ENCODE measurements around the gene EN2.

The EN2 gene

DNA sequence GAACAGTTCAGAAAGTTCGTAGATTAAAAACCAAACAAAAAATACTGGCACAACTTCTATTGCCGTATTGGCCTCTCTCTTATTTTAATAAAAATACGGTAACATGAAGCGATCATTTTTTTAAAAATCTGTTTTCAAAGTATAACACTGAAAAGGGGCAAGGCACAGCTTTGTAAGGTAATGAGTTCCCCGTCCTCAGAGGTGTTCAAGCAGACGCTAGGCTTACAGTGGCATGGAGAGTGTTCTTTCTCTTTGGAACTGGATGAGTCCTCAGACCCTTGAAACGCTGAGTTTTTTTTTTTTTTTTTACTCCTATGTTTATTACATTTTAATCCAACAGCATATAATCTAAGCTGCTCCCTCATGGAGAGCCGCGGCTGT is 7.8 kb downstream of the EN2 start:
- DNase-seq = no peak

DNA sequence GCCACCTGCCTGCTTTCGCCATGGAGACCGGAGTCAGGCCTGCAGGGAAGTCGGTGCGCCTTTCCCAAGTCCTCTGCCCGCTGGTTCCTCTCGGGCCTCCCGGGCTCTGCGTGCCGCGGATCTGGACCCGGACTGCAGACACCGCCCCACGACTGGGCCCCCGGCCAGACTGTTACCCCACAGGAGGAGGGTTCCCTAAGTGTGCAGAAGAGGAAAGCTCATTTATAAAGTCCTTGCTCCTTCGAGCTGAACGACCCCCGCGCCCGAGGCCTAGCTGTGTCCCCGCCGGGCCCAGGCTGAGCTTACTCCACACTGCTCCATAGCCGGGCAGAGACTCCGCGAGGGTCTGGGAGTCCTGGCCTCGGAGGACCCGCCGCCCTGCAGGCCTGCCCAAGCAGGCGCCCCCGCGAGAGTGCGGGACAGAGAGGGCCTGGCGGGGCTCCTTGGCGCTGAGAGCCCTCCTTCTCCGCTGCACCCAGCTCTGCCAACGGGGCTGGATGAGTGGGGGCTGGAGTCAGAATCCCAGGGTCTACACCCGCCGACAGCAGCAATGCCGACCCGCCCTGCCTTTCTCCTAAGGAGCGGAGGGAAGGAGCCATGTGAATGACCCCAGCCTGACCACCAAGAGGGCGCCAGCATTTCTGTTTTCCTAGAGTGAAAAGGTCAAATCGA is 8.3 kb downstream of the EN2 start:
- no peak for DNase-seq

DNA sequence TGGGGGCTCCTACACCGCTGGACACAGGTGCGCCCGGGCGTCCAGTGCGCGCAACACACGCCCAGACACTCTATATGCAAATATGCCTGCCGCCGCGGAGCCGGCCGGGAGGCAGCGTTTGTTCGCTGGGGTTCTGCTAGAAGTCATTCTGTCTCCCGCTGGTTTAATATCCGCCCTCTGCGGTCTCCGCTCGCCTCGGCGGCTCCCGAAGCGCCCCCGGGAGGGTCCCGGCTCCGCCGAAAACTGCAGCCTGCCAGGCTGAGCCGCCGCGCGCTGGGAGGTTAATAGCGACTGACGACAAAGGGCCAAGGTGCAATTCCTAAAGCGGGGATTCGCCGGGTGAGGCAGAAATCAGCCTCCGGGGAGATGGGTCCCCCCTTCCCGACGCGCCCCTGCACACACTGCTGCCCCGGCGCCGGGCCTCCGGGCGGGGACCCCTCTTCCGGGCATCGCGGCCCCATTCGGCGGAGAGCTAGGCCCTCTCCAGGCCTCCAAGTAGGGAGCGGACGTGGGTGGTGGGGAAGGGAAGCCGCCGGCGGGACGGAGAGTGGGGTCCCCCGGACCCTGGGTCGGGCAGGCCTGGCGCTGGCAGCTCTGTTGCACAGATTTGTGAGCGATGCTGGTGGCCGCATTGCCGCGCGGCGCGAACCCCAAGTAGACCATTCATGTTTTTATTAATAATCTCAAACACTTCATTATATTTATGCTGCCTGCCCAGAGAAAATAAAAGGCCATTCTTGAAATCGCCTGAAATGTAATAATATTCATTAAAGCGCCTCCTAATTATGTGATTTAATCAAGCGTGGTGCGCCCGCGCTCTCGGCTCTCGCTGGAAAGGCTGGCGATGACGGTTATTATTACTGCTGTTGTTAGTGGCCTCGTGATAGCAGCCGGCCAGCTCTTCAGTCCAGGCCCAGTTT is 9.1 kb downstream of the EN2 start:
- peak; percentile 70 for DNase-seq

DNA sequence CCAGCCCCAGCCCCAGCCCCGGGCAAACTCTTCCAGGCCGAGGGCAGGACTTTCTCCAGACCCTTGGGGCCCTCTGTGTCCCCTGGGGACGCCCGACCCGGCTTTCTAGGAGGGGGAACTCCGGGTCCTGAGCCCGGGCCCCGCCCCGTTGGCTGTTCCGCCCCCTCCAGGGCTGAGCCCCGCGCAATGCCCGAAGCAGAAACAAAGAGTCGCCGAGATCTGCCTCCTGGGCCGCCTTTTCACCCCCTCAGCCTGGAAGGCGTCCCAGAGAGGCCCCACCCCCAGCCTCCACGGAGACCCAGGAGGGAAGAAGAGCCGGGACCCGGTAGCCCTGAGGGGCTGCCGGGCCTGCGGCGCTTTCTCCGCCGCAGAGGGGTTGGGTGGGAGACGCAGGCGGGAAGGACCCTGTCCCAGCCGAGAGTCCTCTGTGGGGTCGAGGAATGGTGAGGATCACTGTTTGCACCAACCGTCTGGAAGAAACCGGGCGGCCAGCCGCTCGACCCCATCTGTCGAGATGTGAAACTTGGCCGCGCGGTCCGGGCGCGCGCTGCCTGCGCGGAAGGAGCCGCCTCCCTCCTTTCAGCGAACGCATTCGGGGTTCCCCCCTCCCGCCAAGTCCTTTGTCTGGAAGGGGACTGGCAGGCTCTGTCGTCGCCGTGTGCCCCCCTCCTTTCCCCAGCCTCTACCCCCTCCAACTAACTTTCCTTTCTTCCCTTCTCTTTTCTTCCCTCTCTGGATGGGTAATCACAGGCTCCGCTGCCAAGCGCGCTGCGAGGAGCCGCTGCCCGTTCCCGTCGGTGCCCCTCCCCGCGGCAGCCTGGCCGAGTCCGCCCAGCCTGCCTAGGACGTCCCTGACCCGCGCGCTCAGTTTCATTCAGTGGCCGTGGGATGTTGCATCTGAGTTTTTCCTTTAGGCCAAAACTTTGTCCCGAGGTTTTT is 10.2 kb downstream of the EN2 start:
- DNase-seq = no peak

DNA sequence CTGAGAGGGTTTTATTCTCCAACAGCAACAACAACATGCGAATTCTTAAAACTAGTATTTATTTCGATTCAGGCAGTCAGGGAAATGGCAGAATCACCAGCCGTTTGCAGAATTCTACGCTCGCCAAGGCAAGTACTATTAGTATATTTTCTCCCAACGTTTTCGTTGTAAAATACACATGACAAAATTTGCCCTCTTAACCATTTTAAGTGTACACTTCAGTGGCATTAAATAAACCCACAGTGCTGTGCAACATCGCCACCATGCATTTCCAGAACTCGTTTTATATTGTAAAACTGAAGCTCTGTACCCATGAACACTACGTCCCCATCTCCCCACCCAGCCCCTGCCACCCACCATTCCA is 10.8 kb downstream of the EN2 start:
- DNase-seq = no peak

DNA sequence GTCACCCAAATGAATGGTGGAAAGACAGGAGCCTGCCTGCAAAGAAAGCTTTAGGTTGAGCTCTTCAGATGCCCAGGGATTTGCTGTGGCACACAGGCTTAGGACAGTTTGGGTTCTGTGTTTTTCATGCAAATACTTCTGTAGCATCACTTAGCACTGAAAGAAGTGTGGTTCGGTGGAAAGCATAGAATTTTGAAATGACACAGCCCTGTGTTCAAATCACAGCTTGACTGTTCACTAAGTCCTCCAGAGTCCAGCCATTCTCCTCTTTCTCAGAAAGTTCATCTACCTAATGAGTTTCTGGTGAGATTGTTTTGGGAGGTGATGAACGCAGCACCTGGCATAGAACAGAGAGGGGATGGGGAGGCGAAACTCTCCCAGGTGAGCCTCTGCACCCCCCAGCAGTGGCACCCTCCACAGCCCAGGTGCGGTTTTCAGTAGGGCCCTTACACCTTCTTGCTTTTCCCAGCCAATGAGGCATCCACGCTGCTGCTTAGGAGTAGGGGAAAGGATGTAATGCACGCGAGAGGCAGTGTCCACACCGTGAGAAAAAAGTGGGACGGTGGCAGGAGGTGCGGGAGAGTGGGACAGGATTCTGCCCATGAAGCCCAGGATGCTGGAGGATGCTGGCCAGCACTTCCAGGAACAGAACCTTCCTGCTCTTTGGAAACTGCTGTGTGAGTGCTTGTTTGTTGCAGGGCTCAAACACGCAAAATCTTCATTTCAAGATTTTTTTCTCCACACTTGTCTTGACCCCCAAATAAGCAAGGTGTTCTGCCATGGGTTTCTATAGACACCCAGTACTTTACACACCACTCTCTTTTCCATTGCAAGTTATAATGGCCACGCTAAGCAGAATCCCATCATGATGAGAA is 11.6 kb downstream of the EN2 start:
- DNase-seq = no peak

DNA sequence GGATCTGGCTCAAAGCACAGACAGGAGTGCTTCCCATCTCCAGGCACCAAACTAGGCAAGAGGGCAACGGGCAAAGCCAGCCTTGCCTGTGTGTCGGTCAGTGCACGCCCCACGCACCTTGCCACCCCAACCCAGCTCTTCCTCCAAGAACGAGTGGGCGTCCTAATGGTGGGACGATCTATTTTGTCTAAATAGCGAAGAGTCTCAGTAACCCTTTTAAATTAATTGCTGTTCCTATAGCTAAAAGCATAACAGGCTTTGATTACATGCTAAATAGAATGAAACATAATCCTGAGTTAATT is 12.2 kb downstream of the EN2 start:
- DNase-seq = no peak

DNA sequence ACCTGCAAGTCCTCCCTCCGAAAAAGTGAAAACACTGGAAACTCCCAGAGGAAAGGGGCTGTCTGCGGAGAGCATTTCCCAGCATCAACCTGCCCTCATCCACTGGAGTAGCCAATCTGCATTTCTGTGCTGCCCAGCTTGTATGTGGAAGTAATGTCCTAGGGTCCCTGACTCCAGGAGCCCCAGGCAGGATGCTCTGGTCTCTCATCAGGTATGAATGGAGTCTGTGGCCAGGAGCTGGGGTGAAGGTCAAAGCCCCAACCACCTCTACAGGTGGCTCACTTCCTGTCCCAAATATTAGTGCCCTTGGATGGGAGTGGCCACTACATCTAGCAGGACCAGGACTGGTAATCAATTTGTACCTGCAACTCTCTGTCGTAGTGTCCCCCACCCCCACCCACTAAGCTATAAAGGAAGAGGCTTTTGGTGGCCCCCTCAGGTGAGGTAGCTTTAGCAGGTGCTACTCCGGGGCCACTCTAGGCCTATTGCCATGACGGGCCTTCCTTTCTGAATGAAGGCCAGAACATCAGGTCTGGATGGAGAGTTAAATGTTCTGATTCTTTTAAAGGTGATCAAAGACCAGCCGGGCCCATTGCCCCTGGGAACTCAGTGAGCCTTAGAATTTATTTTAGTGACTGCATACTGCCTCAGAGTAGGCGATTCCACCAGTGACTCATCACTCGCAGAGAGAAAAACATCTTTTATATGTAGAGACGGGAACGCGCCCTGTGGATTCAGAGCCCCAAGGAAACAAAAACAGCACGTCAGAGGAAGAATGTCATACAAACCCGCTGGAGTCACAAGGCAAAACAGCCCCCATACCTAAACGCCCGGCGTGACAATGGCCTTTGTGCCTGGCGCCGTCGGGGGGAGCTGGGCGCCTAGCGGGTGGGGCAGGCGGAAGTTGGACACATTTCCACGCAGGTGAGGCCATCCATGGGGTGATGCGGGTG is 13.0 kb downstream of the EN2 start:
- no peak for DNase-seq

DNA sequence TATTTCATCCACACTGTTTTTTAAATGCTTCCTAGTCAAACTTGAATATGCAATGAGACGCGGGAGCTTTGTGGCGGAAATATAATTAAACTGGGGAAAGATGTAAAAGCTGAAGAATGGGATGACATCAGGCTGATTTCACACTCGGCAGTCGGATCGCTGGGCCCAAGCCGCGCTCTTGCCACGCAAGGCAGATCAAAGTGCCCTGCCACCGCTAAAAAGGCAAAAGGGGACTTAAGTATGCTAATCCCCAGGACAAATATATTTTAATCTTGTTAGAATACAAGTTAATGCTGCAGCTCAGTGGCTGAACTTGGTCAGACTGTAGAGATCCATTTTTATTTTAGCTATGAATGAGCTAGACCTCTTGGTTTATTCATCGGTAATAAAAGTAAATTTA is 13.8 kb downstream of the EN2 start:
- DNase-seq = no peak

DNA sequence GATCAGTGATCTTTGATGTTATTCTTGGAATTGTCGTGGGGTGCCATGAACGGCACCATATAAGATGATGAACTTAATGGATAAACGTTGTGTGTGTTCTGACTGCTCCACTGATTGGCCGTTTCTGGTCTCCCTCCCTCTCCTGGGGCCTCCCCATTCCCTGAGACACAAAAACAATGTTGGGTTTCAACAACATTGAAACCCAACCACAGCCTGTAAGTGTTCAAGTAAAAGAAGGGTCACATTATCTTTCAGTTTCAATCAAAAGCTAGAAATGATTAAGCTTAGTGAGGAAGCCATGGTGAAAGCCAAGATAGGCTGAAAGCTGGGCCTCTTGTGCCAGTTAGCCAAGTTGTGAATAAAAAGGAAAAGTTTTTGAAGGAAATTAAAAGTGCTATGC is 19.5 kb downstream of the EN2 start:
- DNase-seq = no peak

DNA sequence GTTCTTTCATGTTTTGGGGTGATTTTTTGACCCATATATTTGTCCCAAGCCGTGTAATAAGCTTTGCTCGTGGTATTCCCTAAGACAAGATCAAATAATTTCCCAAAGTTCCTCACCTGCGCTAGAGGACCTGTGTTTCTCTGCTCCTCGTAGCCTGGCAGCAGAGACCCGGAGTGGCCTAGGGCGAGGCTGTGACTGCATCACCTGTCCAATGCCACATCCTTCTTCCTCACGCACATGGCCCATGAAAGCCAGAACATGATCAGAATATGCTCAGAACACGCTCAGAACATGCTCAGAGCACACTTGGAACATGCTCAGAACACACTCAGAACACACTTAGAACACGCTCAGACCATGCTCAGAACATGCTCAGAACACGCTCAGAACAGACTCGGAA is 23.8 kb downstream of the EN2 start:
- no peak for DNase-seq

DNA sequence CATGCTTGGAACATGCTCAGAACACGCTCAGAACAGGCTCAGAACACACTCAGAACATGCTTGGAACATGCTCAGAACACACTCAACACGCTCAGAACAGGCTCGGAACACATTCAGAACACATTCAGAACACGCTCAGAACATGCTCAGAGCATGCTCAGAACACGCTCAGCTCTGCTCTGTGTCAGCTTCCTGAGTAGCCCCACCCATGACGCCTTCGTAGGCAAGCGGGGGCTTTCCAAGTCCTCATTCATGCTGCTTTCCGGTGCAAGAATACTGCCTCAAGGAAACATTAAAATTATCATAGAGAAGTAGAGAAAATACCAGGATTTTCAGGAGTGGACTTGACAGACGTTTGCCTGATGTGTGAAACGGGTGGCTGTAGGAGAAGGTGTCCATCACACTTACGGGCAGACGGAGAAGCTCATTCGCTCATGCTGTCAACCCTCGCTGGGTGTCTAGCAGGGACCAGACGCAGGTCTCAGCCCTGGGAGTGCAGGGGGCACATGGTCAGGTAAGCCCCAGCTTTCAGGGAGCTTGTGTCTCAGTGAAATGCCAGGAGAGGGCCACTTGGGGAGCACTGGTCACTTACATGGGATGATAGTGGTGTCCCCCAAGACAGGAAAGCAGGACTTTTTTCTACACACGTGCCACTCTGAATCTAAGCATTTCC is 24.7 kb downstream of the EN2 start:
- DNase-seq = no peak

DNA sequence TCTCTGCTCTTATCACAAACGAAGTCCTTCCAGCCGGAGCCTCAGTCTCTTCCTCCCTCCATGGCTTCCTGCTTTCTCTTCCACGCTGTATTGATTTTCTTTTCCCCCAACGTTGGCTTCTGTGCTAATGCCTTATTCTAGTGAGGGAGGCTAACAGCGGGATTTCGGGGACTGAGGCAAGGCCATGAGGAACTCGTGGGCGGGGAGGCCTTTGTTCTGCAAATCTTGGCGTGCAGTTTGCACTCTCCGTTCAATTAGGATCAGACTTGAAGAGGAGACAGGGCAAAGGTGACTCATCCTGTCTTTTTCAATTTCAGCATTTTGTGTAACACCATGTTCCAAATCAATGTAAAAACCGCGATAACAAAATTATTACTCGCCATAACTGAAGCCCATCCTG is 25.3 kb downstream of the EN2 start:
- no peak for DNase-seq

DNA sequence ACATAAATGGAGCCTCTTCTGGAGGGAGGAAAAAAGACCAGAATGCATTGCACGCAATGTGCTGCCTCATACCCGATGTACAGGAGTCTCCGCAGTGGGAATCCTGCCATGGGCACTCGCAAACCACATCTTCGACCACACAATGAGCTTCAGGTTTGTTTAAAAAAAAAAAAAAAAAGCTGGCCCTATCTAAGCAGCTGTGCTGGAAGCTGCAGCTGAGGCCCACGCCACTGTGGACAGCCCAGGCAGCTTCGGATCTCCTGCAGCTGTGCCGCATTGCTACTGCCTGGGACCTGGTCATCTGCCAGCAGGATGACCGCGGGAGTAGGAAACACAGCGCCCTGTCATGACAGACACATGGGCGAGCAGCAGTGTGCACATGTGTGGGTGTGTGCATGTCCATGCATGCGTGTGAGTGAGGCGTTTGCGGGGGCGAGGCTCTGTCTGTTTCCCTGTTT is 26.0 kb downstream of the EN2 start:
- no peak for DNase-seq

DNA sequence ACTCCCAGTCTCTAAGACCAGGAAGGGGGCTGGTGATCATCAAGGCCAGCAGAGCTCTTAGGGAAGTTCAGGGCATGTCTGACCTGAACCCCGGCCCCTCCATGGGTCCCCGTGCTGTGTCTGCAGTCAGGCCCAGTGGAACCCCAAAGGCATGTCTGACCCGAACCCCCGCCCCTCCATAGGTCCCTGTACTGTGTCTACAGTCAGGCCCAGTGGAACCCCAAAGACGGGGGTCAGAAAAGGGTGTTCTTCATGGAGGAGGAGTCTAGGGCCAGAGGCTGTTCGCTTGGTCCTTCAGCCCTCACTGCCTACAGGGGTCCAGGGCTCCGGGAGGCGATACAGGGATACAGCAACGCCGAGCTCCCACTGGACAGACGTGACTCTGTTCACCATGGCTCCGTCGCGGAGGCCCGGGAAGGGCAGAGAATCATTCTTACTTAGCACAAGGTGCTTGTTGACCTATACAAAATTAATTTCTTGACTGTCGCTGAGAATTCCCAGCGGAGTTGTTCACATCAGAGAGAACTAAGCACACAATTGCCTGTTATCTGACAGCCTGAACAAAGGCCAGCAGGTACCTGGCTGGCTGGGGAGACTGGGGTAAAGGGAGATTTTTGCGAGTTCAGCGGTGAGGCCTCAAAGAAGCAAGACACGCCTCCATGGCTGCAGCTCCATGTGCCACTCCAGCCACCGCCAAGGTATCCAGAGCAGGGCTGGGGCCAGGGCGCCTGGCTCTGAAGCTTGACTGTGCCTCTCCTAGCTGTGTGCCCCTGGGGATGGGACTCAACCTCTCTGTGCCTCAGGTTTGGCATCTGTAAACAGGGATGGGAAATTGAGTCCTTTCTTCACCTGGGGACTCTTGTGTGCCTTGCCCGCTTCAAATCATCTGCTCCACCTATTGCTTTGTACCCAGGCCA is 26.8 kb downstream of the EN2 start:
- no peak for DNase-seq

DNA sequence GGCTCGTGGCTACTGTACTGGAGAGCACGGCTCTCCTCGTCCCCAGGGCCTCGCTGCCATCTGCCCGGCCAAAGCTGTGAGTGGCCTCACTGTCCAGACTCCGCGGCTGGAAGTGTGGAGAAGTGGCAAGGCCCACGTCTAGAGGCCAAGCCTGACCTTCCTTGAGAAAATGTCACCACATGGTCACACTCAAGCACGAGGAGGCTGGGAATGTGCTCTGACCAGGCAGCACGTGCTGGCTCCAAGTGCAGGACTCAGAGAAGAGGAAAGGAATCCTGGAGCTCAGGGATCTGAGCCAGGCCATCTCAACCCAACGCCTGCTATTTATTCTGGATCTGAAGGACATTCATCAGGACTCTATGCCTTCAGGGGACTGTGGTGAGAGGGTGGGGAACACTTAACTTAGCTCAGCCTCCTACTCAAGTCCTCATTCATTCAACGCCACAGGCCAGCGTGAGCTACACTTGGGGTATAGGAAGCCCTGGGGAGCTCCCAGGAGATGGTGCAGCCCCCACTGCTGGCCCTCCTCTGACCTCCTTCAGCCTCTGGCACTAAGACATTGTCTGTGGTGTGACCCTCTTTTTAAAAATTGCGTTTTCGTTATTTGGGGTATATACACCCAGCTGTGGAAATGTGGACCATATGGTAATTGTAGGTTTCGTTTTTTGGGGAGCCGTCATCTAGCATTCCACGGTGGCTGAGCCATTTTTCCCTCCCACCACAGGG is 29.0 kb downstream of the EN2 start:
- DNase-seq = no peak

DNA sequence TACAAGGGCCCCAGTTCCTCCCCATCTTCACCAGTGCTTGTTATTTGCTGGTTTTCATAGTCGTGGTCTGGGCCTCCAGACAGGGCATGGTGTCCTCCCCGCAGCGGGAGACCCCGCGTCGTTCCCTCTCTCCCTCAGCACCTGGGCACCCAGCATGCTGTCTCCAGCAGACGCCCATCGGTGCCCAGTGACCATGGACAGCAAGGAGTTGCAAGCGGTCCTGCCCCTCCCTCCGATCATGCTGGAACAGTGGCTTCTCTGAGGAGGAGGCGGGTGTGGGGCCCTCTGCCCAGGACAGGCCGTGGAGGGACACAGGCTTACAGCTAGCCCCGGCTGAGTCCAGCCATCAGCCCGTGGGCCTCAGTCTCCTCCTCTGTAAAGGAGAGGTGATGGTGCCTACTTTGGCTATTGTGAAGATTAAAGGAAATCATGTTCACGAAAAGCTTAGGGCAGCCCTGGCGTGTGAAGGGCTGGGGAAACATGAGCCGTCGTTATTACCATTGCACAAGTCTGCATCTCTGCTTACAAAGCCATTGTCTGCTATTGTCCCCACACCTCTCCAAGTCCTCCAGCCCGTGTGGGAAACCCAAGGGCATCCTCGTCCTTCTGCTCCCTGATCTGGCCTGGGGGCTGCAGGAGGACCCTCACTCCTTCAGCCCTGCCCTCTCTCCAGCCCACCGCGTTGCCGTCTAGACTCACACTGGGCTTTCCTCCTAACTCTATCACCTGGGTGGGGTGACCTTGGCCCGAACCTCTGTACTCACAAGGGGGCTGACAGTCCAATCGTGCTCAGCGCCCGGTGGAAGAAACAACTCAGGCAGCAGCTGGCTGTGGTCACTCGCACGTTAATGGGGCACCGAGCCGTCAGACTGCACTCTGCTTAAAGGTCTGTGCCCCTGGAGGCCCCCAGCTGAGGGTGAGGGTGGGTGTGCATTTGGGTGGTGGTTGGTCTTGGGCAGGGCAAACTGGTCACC is 29.9 kb downstream of the EN2 start:
- DNase-seq = no peak
